ENCODE measurements around the gene RIC8B. TPM values are rescaled to one million over a fixed set of nuclear protein-coding genes. Genes with fewer than 3 reads are reported as not detected.
A peak's percentile ranks its signal among the peaks of the same experiment; 100 is the strongest.

Gene RIC8B
- polyA plus RNA-seq, 2 of the 4 experiments (the other 2 are of a cell fraction) = 10.5 to 25.5 TPM

DNA sequence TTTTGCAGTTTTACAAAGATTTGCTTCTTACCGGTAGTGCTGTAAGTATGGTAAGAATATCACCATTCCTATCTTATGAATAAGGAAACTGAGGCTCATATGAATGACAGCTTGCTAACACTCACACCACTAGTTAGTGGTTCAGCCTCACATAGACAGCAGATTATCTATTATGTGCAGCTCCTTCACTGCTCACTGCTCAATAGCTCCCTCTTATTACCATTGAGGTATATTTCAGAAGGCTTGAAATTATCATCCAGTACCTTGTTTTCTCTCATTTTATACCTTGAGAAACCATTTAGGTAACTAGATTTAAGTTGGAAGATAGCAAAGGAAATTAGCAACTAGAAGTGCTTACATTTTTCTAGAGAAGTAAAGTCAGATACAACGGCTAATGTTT is 15.5 kb downstream of the RIC8B start:
- ATAC-seq = peak; percentile 55 to 66; a peak in 3 of 6 replicates
- peaks cover 5% of the 10 kb centered on the region; the same call in 1 of the 3 replicates for H3K9me3 ChIP-seq
- DNase-seq (ENCODE audit: low read depth in 1 of 2, low spot score in 1 of 2) = no peak
- H3K4me2 ChIP-seq = no peak overlapping the region
- peaks cover 4% of the 10 kb centered on the region; the same call in 1 of the 3 replicates for H3K4me1 ChIP-seq
- TF ChIP-seq CTCF (IDR thresholded peaks at IDR 0.05) (peak; percentile 20; the same call in 1 of the 3 replicates), RAD21 (conservative IDR thresholded peaks at IDR 0.05 in 1 of 2, IDR thresholded peaks at IDR 0.05 in 1 of 2) (peak in 1 of 2 experiments; percentile 15; a peak in 1 of 5 replicates), RCOR1 (IDR thresholded peaks at IDR 0.05; ENCODE audit: low read depth, low read length) (no peak)
- no peak overlapping the region for H3K27ac ChIP-seq
- FAIRE-seq = no peak
- ChIA-PET POLR2A (no interaction called here), CTCF (interaction anchor here (1.5 kb wide), 1 partner anchor 10 kb away, joined by 4 read pairs; no protein-coding TSS in a partner anchor)
- no peak overlapping the region for H3K4me3 ChIP-seq
- WGBS (ENCODE audit: missing lambda C conversion rate) = 89% methylated on average over 2 of the region's 2 CpGs

- H3K4me3 ChIP-seq = no peak overlapping the region
- H3K27ac ChIP-seq = no peak overlapping the region
- peaks cover 5% of the 10 kb centered on the region; the same call in 1 of the 3 replicates for H3K9me3 ChIP-seq
- no peak for TF ChIP-seq PBX3 (IDR thresholded peaks at IDR 0.05)
- no peak for TF ChIP-seq ATOH8 (CRISPR knock-in tag; IDR thresholded peaks at IDR 0.05; ENCODE audit: low read depth)
- TF ChIP-seq MAFK (IDR thresholded peaks at IDR 0.05; ENCODE audit: partially characterized antibody) = no peak
- TF ChIP-seq TFCP2L1 (CRISPR knock-in tag; IDR thresholded peaks at IDR 0.05) = no peak
- no peak for TF ChIP-seq MYC (IDR thresholded peaks at IDR 0.05; ENCODE audit: borderline replicate concordance, low read length)
- no peak for TF ChIP-seq HMGXB4 (CRISPR knock-in tag; IDR thresholded peaks at IDR 0.05; ENCODE audit: borderline replicate concordance)
- TF ChIP-seq, protein P1, sequence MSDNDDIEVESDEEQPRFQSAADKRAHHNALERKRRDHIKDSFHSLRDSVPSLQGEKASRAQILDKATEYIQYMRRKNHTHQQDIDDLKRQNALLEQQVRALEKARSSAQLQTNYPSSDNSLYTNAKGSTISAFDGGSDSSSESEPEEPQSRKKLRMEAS (IDR thresholded peaks at IDR 0.05) = no peak
- TF ChIP-seq POLR2AphosphoS2 (conservative IDR thresholded peaks at IDR 0.05; ENCODE audit: low read length) = no peak
- TF ChIP-seq RARB (CRISPR knock-in tag; IDR thresholded peaks at IDR 0.05) = no peak
- TF ChIP-seq CEBPB (IDR thresholded peaks at IDR 0.05) = no peak
- no peak for TF ChIP-seq HDAC2 (IDR thresholded peaks at IDR 0.05)
- no peak for TF ChIP-seq HEYL (CRISPR knock-in tag; IDR thresholded peaks at IDR 0.05)
- TF ChIP-seq EP300 (IDR thresholded peaks at IDR 0.05) = no peak
- TF ChIP-seq, protein P2, sequence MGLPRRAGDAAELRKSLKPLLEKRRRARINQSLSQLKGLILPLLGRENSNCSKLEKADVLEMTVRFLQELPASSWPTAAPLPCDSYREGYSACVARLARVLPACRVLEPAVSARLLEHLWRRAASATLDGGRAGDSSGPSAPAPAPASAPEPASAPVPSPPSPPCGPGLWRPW (IDR thresholded peaks at IDR 0.05) = no peak
- no peak for TF ChIP-seq RCOR1 (IDR thresholded peaks at IDR 0.05; ENCODE audit: low read depth, low read length)
- no peak for TF ChIP-seq TP53 (CRISPR knock-in tag; IDR thresholded peaks at IDR 0.05)
- no peak for TF ChIP-seq CBX8 (IDR thresholded peaks at IDR 0.05)
- TF ChIP-seq JUN (IDR thresholded peaks at IDR 0.05) = no peak
- no peak for TF ChIP-seq ZFP36 (IDR thresholded peaks at IDR 0.05; ENCODE audit: borderline replicate concordance, partially characterized antibody)
- no peak for TF ChIP-seq JUNB (IDR thresholded peaks at IDR 0.05)
- no peak for ATAC-seq
- no peak for DNase-seq (ENCODE audit: low read depth in 1 of 2, low spot score in 1 of 2)
- ChIA-PET CTCF (no interaction called here), POLR2A (no interaction called here)
- FAIRE-seq = no peak
- peaks cover 4% of the 10 kb centered on the region; the same call in 1 of the 3 replicates for H3K4me1 ChIP-seq
- H3K4me2 ChIP-seq = no peak overlapping the region
Observed at GRCh38 chr12:106791531-106791930, 17.0 kb downstream of the RIC8B start.
